Measurements from ENCODE around the gene DYNC2H1.
A peak's percentile ranks its signal among the peaks of the same experiment; 100 is the strongest.
"Not testable (repeated sequence)": the region's sequence is repeated elsewhere in the genome, so short reads cannot be mapped to it uniquely, and the experiment has no call there.

DYNC2H1 gene

GRCh38 chr11:103294516-103294915, 185.3 kb downstream of the DYNC2H1 start:
- no peak for DNase-seq

DNA sequence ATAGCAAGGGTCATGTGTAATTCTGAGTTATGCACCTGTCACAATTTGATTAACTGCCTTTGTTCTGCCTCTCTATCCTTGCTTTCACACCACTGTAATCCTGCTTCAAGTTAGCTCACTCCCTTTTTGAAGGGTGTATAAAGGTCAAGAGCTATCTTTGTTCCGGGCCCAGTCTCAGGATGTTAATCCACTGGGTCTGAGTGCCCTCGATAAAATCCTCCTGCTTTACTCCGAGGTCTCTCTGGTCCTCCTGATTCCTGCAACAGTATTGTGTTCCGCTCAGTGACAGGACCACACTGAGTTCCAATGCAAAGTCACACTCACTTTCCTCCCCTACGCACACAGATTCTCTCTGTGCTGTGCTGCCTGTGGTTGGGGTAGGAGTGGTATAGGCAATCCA, 186.5 kb downstream of the DYNC2H1 start:
- peak; percentile 45 for DNase-seq

DNA sequence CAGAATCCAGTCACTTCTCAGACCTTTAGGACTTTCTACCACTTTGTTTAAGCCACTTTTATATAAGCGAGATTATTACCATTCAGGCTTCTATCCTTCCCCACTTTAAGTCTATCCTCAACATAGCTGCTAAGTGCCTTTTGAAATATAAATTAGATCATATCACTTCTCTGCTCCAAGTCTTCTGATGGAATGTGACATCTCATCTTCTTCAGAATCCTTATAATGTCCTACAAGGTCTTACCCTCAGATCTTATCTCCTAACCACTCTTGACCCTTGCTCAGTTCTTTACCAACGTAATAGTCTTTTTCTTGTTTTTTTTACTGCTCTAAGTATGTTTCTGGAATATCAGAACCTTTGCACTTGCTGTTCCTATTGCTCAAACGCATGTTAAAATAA, 188.7 kb downstream of the DYNC2H1 start:
- no peak for DNase-seq

DNA sequence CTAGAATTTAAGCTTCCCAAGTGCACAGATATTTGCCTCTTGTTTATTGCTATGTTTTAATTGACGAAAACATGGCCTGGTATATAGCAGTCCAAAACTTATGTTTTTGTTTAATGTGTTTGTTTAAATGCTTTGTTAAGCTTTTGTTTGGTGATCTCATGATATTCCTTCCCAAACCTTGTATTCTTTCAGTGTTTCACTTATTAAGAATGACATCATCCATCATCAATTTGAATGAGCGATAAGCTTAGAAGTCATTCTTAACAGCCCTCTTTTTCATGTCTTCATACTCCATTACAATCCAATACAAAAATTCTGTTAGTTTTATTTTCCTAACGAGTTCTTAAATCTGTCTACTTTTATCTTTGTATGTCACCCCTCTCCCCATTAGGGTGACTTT, 206.0 kb downstream of the DYNC2H1 start:
- DNase-seq, result no peak

GRCh38 chr11:103317118-103317517, 207.9 kb downstream of the DYNC2H1 start:
- DNase-seq, result no peak

GRCh38 chr11:103322821-103323220, 213.6 kb downstream of the DYNC2H1 start:
- DNase-seq, result no peak

GRCh38 chr11:103325686-103326069, 216.5 kb downstream of the DYNC2H1 start:
- DNase-seq, result peak; percentile 64

DNA sequence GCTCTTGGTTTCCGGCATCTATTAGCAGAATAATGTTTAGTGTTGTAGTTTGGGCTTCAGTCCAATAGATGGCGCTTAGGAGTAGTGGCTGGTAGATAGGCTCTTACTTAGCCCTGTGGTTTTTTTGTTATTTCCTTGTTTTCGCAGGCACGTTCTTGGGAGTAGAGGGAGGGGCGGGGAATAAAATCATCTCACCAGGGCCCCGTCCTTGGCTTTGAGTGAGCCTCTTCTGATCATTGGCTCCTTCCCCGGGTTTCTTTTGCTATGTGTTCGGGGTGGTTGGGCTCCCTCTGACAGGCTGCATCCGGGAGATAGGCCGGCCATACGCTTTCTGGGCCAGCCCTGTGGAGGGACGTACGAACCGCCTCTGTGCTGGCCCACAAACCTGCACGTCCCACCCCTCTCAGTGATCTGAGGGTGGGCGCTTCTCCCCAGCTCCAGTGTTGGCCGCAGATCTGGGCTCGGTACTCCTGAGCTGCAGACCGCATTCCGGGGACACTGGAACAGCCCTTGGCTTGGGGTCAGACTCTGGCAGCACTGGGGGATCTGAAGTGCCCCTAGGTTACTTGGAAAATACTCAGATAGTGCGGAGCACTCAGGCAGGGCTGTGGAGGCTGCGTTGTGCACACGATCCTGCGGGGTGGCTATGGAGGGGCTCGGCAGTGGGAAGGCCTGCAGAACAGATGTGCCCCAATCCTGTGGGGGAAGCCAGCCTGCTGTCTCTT, 217.0 kb downstream of the DYNC2H1 start:
- DNase-seq, result peak; percentile 89

- DNase-seq, result no peak
Measured at GRCh38 chr11:103327721-103328120, 218.5 kb downstream of the DYNC2H1 start.

- no peak for DNase-seq
Measured at GRCh38 chr11:103332409-103332808, 223.2 kb downstream of the DYNC2H1 start.

DNA sequence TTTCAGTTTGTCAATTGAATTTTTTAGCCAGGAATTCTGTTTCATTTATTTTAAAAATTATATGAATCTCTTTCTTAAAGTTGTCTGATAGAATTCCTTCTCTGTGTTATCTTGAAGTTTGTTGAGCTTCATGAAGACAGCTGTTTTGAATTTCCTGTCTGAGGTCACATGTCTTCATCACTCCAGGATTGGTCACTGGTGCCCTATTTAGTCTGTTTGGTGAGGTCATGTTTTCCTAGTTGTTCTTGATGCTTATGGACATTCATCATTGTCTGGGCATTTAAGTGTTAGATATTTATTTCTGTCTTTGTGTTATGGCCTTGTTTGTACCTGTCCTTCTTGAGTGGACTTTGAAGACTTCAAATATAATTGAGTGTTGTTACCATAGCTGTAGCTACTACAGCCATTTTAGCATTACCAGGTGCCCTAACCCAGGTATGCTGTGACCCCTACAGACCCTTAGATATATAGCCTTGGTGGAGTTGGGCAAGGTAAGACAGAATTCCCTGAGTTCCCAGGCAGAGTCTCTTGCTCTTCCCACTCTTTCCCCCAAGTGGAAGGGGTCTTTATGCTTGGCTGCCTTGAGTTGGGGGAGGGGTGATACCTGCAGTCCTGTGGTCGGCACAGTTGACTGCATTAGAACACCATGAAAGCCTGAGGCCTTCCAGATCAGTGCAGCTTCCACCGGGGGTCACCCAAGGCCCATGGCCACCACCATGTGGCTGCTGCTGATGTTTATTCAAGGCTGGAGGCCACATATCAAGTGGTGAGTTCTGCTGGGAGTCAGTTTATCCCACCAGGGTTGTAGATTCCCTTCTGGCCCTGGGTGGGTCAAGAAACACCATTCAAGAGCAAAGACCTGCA, 229.6 kb downstream of the DYNC2H1 start:
- peak; percentile 36 for DNase-seq

GRCh38 chr11:103339485-103339857, 230.2 kb downstream of the DYNC2H1 start:
- no peak for DNase-seq

GRCh38 chr11:103340956-103341355, 231.7 kb downstream of the DYNC2H1 start:
- DNase-seq, result no peak

DNA sequence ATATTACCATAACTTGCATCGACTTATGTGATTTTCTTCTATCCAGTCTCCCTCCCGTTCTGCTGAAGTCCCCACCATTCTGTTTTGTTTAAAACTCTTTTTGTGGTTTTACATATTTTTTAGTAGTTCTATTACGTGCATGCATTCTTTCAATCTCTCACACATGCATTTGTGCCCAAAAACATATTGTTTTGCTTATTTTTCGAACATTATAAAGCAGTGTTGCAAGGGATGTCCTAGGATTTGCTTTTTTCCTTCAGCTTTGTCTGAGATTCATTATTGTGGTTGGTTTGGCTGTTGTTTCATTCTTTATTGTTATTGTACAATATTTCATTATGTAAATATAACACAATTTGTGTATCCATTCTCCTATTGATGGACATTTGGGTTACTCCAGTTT, 235.7 kb downstream of the DYNC2H1 start:
- no peak for DNase-seq

GRCh38 chr11:103349595-103349994, 240.4 kb downstream of the DYNC2H1 start:
- DNase-seq, result no peak

GRCh38 chr11:103354656-103355055, 245.4 kb downstream of the DYNC2H1 start:
- no peak for DNase-seq

- no peak for DNase-seq
Measured at GRCh38 chr11:103358251-103358650, 249.0 kb downstream of the DYNC2H1 start.

DNA sequence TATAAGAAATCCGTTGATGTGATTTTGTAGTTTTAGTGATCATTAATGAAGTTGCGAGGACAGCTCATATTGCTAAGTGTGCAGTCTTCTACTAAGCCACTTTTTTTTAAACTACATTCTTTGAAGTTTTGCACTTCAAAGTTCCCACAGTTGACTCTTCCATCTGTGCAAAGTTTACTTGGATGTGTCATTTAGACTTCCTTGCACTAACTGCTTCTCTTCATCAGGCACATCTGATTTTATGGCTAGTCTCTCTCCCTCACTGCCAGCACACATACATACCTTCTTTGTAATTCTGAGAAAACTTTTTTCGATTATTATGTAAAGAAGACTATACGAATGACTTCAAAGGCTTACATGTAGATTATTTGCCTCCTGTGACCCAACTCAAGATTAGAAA, 250.0 kb downstream of the DYNC2H1 start:
- no peak for DNase-seq

GRCh38 chr11:103364687-103365086, 255.5 kb downstream of the DYNC2H1 start:
- DNase-seq, result no peak

DNA sequence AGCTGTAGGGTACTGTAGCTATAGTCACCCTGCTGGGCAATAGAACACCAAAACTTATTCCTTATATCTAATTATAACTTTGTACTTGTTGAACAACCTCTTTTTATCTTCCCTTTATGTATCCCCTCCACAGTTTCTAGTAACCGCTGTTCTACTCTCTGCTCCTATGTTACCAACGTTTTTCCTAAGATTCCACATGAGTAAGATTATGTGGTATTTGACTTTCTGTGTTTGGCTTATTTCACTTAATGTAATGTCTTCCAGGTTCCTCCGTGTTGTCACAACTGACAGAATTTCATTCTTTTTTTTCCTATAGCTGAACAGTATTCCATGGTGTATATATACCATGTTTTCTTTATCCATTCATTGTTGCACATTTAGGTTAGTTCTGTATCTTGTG, 258.4 kb downstream of the DYNC2H1 start:
- DNase-seq, result no peak

DNA sequence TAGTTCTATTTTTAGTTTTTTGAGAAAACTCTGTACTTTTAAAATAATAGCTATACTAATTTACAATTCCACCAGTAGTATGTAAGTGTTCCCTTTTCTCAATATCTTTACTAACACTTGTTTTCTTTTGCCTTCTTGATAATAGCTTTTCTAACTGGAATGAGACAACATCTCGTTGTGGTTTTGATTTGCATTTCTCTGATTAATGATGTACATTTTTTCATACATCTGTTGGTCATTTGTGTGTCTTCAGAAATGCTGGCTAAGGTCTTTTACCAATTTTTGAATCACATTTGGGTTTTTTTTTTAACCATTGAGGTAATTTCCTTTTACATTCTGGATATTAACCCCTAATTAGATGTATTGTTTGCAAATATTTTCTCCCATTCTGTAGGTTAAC, 258.9 kb downstream of the DYNC2H1 start:
- no peak for DNase-seq

GRCh38 chr11:103370076-103370475, 260.9 kb downstream of the DYNC2H1 start:
- DNase-seq, result no peak

DNA sequence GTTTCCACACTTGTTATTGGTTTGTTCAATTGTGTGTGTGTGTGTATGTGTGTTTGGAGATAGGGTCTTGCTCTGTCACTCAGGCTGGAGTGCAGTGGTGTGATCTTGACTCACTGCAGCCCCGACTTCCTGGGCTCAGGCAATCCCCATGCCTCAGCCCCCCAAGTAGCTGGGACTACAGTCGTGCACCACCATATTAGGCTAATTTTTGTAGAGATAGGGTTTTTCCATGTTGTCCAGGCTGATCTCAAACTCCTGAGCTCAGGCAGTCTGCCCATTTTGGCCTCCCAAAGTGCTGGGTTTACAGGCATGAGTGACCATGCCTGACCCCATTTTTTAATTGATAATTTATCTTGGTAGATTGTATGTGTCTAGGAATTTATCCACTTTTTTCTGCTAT, 263.7 kb downstream of the DYNC2H1 start:
- no peak for DNase-seq

GRCh38 chr11:103374227-103374626, 265.0 kb downstream of the DYNC2H1 start:
- not testable (repeated sequence) for DNase-seq
